Aorta (tissue), 5 donors: Measurements from ENCODE around the gene MAP2. TPM values are rescaled to one million over a fixed set of nuclear protein-coding genes. Genes with fewer than 3 reads are reported as not detected.

ENCODE experiments used
- ATAC-seq: fragments of 200-7000 bp; cut with Tn5 transposase; one replicate; pipeline ENCODE4 v1.9.1; 2022; ENCODE audit warnings: moderate library complexity; ENCODE audit not compliant: low FRiP score
- DNase-seq, 2 donors: peaks; one replicate each; pipeline ENCODE4 v3.0.0-alpha.2; 2020
- H3K27ac ChIP-seq, 2 donors: one replicate each; pipeline ENCODE4 v1.5.1; 2013; ENCODE audit warnings: low read length in 2 of 2, mild to moderate bottlenecking in 2 of 2, moderate library complexity in 2 of 2, control low read depth in 1 of 2, inconsistent platforms in 1 of 2, low read depth in 1 of 2
- H3K27me3 ChIP-seq, 2 donors: one replicate each; pipeline ENCODE4 v1.6.1; 2013; ENCODE audit warnings: control low read depth in 1 of 2, low read length in 1 of 2, mild to moderate bottlenecking in 1 of 2, moderate library complexity in 1 of 2; ENCODE audit not compliant: insufficient read depth in 2 of 2, control insufficient read depth in 1 of 2
- H3K36me3 ChIP-seq, 2 donors: one replicate each; pipeline ENCODE4 v1.6.1; 2013; ENCODE audit warnings: control low read depth in 1 of 2, low read length in 1 of 2, mild to moderate bottlenecking in 1 of 2; ENCODE audit not compliant: insufficient read depth in 2 of 2, control insufficient read depth in 1 of 2
- H3K4me1 ChIP-seq, 2 donors: one replicate each; pipeline ENCODE4 v1.6.1; 2013; ENCODE audit warnings: low read length in 2 of 2, control low read depth in 1 of 2, mild to moderate bottlenecking in 1 of 2, moderate library complexity in 1 of 2; ENCODE audit not compliant: insufficient read depth in 2 of 2, control insufficient read depth in 1 of 2
- H3K4me3 ChIP-seq, 2 donors: one replicate each; pipeline ENCODE4 v1.5.1; 2013; ENCODE audit warnings: low read length in 2 of 2, control low read depth in 1 of 2, mild to moderate bottlenecking in 1 of 2
- H3K9me3 ChIP-seq: one replicate; pipeline ENCODE4 v1.6.1; 2013; ENCODE audit warnings: mild to moderate bottlenecking, low read length; ENCODE audit not compliant: control insufficient read depth
- WGBS, 2 donors: extraction: QIAGEN DNeasy Blood & Tissue Kit; methylation state at CpG; one replicate each; pipeline ENCODE4 v1.1.7; 2013; 5-methylcytosine and 5-hydroxymethylcytosine counted together
- intact Hi-C, 2 donors: fragments of 100-400 bp; cut with DNase I; formaldehyde crosslinking; loops; one replicate each; pipeline versions ENCODE4 v1.14.2 to v1.15.0; 2022
- polyA plus RNA-seq, 2 donors: library from polyadenylated mRNA; stranded (reverse); fragments of 200-250 nt; gene quantifications; one replicate each; pipeline ENCODE4 v1.2.3, GENCODE V29; 2013
- total RNA-seq, 2 donors: library from RNA; stranded (reverse); fragmentation: NEBNext Ultra II Directional; extraction: Animal tissue kit (Norgen Biotek cat#: 25700); gene quantifications; one replicate each; pipeline ENCODE4 v1.2.1, GENCODE V29; 2021
- donor health status: healthy with polysubstance abuse.
- donor health status: Bipolar disorder and iron deficiency.
- donor health status: DM: no; HTN: no; CAD: no.
- donor health status: DM: no; HTN: no; CAD: no.
- donor health status: DM: yes; HTN: yes; CAD: no.

MAP2 gene
- total and polyA plus RNA-seq, 4 donors: 15.3 to 59.7 (median 20.3) TPM

DNA sequence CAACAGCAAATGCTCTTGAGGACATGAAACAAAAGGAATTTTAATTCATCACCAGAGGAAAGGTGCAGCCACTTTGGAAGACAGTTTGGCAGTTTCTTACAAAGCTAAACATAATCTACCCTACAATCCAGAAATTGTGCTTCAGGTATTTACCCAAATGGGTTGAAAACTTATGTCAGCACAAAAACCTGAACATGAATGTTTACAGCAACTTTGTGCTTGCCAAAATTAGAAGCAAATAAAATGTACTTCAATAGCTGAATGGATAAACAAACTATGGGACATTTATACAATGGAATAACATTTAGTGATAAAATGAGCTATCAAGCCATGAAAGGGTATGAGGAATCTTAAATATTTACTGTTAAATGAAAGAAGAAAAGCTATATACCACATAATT is 6.9 kb upstream of the MAP2 start:
- intact Hi-C loops: no loop called here
- Histone ChIP-seq H3K4me1 (no peaks in the 10 kb centered on the region), H3K27me3 (no peaks in the 10 kb centered on the region), H3K36me3 (no peaks in the 10 kb centered on the region), H3K27ac (no peak overlapping the region), H3K4me3 (no peak overlapping the region), H3K9me3 (no peaks in the 10 kb centered on the region)
- DNase-seq (no peak), ATAC-seq (no peak)

DNA sequence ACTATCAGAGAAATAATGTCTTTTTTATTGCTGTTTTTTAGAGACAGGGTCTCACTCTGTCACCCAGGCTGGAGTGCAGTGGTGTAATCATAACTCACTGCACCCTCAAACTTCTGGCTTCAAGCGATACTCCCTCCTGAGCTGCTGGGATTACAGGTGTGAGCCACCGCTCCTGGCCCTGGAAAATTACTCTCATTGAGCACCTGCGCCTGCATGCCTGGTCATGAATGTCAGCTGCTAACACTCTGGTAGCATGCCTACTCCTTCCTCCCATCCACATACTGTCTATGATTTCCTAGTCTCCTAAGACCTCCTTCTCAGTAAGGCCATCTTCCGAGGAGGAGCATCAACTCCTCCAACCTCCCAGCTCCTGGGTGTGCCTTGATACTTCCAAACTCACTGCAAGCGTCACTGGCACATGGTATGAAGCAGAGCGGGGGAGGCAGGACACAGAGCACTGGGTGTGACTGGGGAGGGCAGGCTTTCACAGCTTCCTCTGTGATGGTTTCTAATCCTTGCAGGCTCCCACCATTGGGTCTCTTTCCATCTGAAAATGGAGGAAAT is 1.6 kb upstream of the MAP2 start:
- intact Hi-C loops: loop anchor here (2.0 kb wide), 1 partner anchor 87 kb away; no protein-coding TSS in a partner anchor
- no peaks in the 10 kb centered on the region for H3K27me3 ChIP-seq
- H3K4me1 ChIP-seq: no peaks in the 10 kb centered on the region
- no peaks in the 10 kb centered on the region for H3K36me3 ChIP-seq
- ATAC-seq: no peak
- DNase-seq: no peak
- H3K9me3 ChIP-seq: no peaks in the 10 kb centered on the region
- no peak overlapping the region for H3K27ac ChIP-seq
- H3K4me3 ChIP-seq: no peak overlapping the region
- 92 to 93% methylated on average over 6 of the region's 6 CpGs for WGBS, 2 donors

DNA sequence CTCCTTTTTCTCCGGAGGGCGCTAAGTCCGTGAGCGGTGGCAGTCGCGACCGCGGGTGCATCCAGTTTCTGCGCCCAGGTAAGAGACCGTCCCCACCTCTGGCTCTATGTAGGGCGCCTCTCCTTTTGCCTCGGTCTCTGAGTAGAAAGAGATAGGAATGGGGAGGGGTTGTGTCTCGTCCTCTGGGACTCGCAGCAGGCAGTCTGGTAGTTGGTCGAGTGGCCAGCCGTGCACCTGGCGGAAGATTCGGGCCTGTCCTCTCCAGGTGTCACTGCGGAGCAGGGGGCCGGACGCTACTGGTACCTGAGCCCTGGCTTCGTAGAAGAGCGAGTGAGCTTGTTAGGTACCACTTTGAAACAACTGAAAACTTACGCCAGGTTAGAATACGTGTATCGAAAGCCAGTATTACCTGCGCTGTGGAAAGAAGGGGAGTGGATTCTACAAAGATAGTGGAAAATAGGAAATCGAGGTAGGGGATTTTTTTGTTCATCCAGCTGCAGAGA is 403 bp downstream of the MAP2 start:
- 0 to 1% methylated on average over 28 of the region's 28 CpGs for WGBS, 2 donors
- H3K27ac ChIP-seq: peak overlapping the region in 1 of 2 donors; percentile 28

DNA sequence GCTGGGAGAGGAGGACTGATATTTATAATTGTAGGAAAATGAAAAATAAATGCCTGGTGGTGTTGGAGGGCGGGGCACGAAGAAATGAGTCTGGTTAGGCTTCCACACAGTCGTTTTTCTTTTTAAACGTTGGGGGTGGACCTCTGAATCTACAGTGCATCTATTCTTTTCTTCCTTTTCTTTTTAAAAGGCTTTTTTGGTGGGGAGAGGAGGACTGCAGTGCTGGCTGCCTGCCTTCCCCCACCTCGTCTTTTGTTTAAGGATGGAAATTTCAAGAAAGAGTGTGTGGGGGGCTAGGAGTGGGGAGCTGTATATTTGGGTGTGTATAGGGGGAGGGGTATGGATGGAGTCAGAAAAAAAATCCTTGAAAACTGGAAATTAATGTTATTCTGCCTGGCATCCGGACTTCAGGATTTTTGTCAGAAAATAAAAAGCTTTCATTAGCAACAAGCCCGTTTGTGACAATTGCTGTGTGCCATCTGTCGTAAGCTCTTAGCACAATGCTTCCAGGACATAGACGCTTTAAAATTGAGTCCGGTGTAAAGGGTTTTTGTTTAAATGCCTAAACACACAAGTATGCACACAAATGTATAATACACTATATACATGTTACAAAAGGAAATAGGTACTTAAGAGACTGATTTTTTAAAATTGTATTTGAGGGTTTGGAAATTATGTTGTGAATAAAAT is 1.1 kb downstream of the MAP2 start:
- peak overlapping the region; percentile 50 to 81 for H3K4me3 ChIP-seq
- H3K36me3 ChIP-seq: no peaks in the 10 kb centered on the region
- intact Hi-C loops: loop anchor here in 1 of 2 donors (5.0 kb wide), 2 partner anchors 37 to 132 kb away; no protein-coding TSS in a partner anchor
- no peak for DNase-seq
- no peak overlapping the region for H3K27ac ChIP-seq
- no peak for ATAC-seq
- 1 to 2% methylated on average over 10 of the region's 10 CpGs for WGBS, 2 donors
- H3K9me3 ChIP-seq: no peaks in the 10 kb centered on the region
- H3K27me3 ChIP-seq: no peaks in the 10 kb centered on the region
- H3K4me1 ChIP-seq: no peaks in the 10 kb centered on the region

More for the DNA sequence above, 403 bp downstream of the MAP2 start:
- intact Hi-C loops: no loop called here
- Histone ChIP-seq H3K4me3 (peak overlapping the region; percentile 50 to 81), H3K9me3 (no peaks in the 10 kb centered on the region), H3K27me3 (no peaks in the 10 kb centered on the region), H3K36me3 (no peaks in the 10 kb centered on the region), H3K4me1 (no peaks in the 10 kb centered on the region)
- ATAC-seq (peak; percentile 19), DNase-seq (peak; percentile 27 to 74)

DNA sequence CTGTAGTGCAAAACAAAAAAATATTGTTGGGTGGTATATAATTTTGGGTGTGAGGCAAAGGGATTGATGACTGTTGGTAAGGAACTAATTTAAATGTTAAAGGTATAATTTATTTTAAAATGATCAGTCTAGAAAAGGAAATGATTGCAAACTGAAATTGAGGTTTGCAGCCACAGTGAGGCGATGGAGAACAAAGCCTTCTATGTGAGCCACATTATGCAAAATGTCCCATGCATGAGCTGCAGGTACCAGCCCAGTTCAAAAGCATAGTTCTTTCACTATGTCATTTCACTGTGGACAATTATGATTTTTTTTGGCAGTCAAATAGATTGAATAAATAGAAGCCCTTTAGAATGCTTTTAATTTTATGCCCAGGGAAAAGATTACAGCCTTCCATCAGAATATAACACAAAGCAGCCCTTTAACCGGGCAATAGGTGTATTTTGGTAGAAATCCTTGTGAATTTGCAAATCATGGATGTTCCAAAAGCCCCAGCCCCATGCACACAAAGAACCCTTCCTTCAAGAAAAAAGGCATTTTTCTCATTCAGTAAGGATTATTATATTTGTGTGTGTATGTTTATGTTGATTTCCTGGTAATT is 1.7 kb downstream of the MAP2 start:
- Histone ChIP-seq H3K4me1 (no peaks in the 10 kb centered on the region), H3K27ac (no peak overlapping the region), H3K27me3 (no peaks in the 10 kb centered on the region), H3K36me3 (no peaks in the 10 kb centered on the region), H3K4me3 (peak overlapping the region; percentile 50 to 81), H3K9me3 (no peaks in the 10 kb centered on the region)
- DNase-seq: peak in 1 of 2 donors; percentile 38
- ATAC-seq: no peak
- 5 to 6% methylated on average over 2 of the region's 2 CpGs for WGBS, 2 donors
- intact Hi-C loops: loop anchor here in 1 of 2 donors (5.0 kb wide), 2 partner anchors 37 to 132 kb away; no protein-coding TSS in a partner anchor

DNA sequence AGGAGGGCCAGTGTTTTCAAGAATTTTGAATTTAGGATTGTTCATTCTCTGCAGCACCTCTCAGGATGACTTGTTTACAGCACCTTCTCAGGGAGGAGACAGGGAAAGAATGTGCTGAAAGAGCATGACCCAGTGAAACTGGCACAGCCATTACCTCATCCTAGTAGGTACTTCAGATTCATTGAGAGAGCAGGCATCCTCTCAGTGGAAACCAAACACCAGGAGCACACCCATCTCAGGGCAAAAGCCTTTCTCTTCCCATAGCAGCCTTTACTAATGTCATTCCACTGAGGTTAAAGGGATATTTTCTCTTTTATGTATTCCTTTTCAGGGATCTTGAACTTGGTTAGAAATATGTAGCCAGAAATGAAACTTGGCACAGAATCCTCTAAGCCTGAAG is 2.6 kb downstream of the MAP2 start:
- intact Hi-C loops: loop anchor here in 1 of 2 donors (5.0 kb wide), 2 partner anchors 36 to 131 kb away; no protein-coding TSS in a partner anchor

DNA sequence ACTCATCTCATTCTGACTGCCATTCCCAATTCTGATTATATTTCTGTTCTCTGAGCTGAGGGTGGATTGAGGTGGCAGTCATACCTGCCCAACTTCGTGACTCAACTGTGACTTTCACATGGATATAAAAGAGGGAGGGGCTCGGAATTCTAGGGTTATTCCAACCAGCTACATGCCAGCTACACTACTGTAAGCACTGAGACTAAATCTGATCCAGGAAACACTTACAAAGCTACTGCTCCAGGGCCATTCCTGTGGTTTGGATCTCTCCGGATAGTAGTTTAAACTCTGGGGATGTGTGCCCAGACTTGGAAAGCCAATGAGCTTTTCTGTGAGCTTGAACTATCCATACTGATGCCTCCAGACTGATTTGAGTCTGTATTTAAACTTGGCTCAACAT is 7.9 kb downstream of the MAP2 start:
- H3K27ac ChIP-seq: peak overlapping the region in 1 of 2 donors; percentile 33
- intact Hi-C loops: no loop called here
- DNase-seq (no peak), ATAC-seq (no peak)
- 57 to 58% methylated on average over 3 of the region's 3 CpGs for WGBS, 2 donors
- no peaks in the 10 kb centered on the region for H3K27me3 ChIP-seq
- H3K36me3 ChIP-seq: no peaks in the 10 kb centered on the region
- H3K9me3 ChIP-seq: no peaks in the 10 kb centered on the region
- no peak overlapping the region for H3K4me3 ChIP-seq
- H3K4me1 ChIP-seq: peaks cover 2 to 4% of the 10 kb centered on the region in 2 donors

More for the DNA sequence above, 2.6 kb downstream of the MAP2 start:
- Histone ChIP-seq H3K36me3 (no peaks in the 10 kb centered on the region), H3K9me3 (no peaks in the 10 kb centered on the region), H3K4me3 (no peak overlapping the region), H3K27me3 (no peaks in the 10 kb centered on the region), H3K4me1 (no peaks in the 10 kb centered on the region), H3K27ac (no peak overlapping the region)
- no peak for ATAC-seq
- DNase-seq: no peak

DNA sequence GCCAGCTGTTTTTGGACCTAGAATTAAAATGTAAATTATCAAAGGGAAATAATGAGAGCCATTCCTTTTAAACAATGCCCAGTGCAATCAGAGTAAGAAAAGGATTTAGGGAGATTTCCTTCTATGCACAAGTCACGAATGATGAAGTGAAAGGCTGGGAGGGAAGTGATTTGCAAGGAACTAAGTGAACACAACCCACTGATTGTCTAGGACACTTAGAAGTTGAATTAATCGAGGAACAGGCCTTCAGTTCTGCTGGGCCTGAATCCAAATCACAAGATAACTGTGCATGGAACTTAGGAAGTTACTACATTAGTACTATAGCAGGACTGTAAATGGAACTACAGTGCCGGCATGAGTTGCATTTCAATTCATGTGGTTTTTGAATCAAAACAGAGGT is 17.7 kb downstream of the MAP2 start:
- WGBS, 2 donors: 15 to 16% methylated on average over 3 of the region's 3 CpGs
- DNase-seq (no peak), ATAC-seq (no peak)
- intact Hi-C loops: no loop called here
- no peaks in the 10 kb centered on the region for H3K36me3 ChIP-seq
- H3K27me3 ChIP-seq: no peaks in the 10 kb centered on the region
- H3K4me1 ChIP-seq: peaks cover 0 to 6% of the 10 kb centered on the region in 2 donors
- H3K27ac ChIP-seq: peak overlapping the region in 1 of 2 donors; percentile 6
- H3K9me3 ChIP-seq: no peaks in the 10 kb centered on the region
- H3K4me3 ChIP-seq: peak overlapping the region in 1 of 2 donors; percentile 26
